ENCODE measurements around the gene TMEM208. TPM values are rescaled to one million over a fixed set of nuclear protein-coding genes. Genes with fewer than 3 reads are reported as not detected.

Gene TMEM208
- total RNA-seq, 1 experiment from 2014 or later: 53.5 TPM

DNA sequence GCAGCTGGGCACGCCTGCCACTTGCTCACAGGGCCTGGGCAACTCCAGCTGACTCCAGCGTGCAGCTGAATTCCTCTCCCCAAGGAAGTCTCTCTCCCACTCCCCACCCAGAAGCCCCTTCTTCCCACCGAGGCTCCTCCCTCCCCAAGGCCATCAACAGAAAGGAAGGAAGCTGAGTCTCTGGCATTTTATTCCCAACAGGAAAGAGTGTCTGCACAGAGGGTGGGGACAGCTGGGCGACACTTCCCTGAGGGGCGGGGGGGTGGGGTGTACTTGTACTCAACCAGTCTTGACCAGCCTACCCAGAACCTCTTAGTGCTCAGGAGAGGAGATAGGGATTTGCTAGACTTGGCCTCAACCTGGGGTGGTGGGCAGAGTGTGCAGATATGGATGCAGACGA lies 36.9 kb upstream of the TMEM208 start, which contains the start of gene EXOC3L1:
TSS of gene EXOC3L1 (minus strand) at position 96 of the 400 bp plus-strand sequence. CDS start 460 bp downstream, outside the sequence.
- Mint-ChIP-seq H3K27me3 (ENCODE audit: unreplicated experiment) (peaks cover 8% of the 10 kb centered on the region), H3K9me3 (ENCODE audit: low read depth, unreplicated experiment) (no peaks in the 10 kb centered on the region), H3K4me3 (ENCODE audit: low read depth, unreplicated experiment) (no peak within 1 kb of the TSS), H3K36me3 (ENCODE audit: insufficient read depth, unreplicated experiment) (peaks cover 38% of the 10 kb centered on the region), H3K27ac (ENCODE audit: unreplicated experiment) (no peak within 1 kb of the TSS), H3K4me1 (ENCODE audit: low read depth, unreplicated experiment) (peaks cover 29% of the 10 kb centered on the region)
- TF ChIP-seq, protein P1, sequence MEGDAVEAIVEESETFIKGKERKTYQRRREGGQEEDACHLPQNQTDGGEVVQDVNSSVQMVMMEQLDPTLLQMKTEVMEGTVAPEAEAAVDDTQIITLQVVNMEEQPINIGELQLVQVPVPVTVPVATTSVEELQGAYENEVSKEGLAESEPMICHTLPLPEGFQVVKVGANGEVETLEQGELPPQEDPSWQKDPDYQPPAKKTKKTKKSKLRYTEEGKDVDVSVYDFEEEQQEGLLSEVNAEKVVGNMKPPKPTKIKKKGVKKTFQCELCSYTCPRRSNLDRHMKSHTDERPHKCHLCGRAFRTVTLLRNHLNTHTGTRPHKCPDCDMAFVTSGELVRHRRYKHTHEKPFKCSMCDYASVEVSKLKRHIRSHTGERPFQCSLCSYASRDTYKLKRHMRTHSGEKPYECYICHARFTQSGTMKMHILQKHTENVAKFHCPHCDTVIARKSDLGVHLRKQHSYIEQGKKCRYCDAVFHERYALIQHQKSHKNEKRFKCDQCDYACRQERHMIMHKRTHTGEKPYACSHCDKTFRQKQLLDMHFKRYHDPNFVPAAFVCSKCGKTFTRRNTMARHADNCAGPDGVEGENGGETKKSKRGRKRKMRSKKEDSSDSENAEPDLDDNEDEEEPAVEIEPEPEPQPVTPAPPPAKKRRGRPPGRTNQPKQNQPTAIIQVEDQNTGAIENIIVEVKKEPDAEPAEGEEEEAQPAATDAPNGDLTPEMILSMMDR (IDR thresholded peaks at IDR 0.05; ENCODE audit: unreplicated experiment): no peak
- CTCF ChIA-PET: no interaction called here
- BruUV-seq (replicated peaks): no TSS peak
- intact Hi-C loops (cut with micrococcal nuclease; ENCODE audit: unreplicated experiment): no loop called here
- DNase-seq: no peak

DNA sequence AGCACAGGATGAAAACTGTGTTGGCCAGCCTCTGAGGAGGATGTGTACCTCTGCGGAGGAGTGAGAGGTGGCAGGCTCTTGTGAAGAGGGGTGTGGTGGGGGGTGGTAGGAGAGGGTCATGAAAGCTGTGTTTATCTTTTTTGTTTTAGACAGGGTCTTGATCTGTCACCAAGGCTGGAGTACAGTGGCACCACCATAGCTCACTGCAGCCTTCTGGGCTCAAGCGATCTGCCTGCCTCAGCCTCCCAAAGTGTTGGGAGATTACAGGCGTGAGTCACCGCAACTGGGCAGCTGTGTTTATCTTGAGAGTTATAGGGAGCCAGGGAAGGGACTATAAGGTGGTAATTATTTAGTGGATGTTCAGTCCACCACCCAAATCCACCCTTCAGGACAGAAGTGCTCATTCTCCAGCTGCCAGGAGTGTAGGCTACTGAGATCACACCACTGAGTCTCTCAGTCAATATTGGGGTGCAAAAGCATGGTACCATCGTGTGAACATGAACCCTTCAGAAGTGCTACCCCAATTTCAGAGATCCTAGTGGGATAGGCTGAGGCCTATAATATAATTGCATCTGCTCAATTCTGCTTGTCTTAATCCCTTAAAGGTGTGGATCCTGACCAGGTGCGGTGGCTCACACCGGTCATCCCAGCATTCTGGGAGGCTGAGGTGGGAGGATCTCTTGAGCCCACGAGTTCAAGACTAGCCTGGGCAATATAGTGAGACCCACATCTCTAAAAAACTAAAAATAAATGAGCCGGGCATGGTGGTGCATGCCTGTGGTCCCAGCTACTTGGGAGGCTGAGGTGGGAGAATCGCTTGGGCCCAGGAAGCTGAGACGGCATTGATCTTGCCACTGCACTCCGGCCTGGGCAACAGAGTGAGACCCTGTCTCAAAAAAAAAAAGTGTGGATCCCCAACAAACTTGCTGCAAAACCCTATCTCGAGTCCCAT lies 36.2 kb upstream of the TMEM208 start:
- H3K4me1 Mint-ChIP-seq (ENCODE audit: low read depth, unreplicated experiment): peaks cover 23% of the 10 kb centered on the region
- peak overlapping the region; percentile 82 for H3K27ac Mint-ChIP-seq (ENCODE audit: unreplicated experiment)
- peaks cover 45% of the 10 kb centered on the region for H3K36me3 Mint-ChIP-seq (ENCODE audit: insufficient read depth, unreplicated experiment)
- BruUV-seq (replicated peaks): no TSS peak
- no peak for DNase-seq
- no peaks in the 10 kb centered on the region for H3K9me3 Mint-ChIP-seq (ENCODE audit: low read depth, unreplicated experiment)
- TF ChIP-seq, protein P1 (IDR thresholded peaks at IDR 0.05; ENCODE audit: unreplicated experiment): no peak
- peak overlapping the region; percentile 87 for H3K4me3 Mint-ChIP-seq (ENCODE audit: low read depth, unreplicated experiment)
- intact Hi-C loops (cut with micrococcal nuclease; ENCODE audit: unreplicated experiment): no loop called here
- CTCF ChIA-PET: no interaction called here
- H3K27me3 Mint-ChIP-seq (ENCODE audit: unreplicated experiment): peaks cover under 1% of the 10 kb centered on the region

DNA sequence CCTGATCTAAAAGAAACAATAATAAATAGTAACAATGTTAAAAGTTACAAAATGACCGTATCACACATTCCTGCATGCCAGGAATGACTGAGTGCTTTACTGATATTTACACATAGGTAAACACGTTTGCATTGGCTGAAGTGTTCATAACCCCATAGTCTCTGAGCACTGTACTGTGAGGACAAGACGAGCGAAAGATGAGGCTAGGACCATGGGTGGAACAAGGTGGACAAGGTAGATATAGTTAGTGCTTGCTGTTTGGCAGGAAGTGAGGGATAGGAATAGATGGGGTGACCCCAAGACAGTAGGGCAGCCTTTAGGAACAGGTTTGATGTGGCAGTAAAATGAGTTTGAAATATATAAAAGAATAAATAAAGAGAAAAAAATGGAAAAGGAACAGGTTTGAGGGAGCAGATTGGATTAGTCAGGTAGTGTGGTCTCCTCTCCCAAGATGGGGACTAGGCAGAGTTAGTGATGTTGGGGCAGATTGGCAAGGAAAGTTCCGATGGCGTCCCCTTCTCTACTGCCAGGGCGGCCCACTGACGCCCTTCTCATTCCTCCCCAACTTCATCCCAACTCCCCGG lies 35.4 kb upstream of the TMEM208 start:
- BruUV-seq (replicated peaks): no TSS peak
- Mint-ChIP-seq H3K27me3 (ENCODE audit: unreplicated experiment) (no peaks in the 10 kb centered on the region), H3K4me3 (ENCODE audit: low read depth, unreplicated experiment) (peak overlapping the region; percentile 87), H3K36me3 (ENCODE audit: insufficient read depth, unreplicated experiment) (peaks cover 53% of the 10 kb centered on the region), H3K9me3 (ENCODE audit: low read depth, unreplicated experiment) (no peaks in the 10 kb centered on the region), H3K4me1 (ENCODE audit: low read depth, unreplicated experiment) (peaks cover 30% of the 10 kb centered on the region), H3K27ac (ENCODE audit: unreplicated experiment) (peak overlapping the region; percentile 82)
- CTCF ChIA-PET: interaction anchor here (0.7 kb wide), 1 partner anchor 55 kb away, joined by 7 read pairs; no protein-coding TSS in a partner anchor
- TF ChIP-seq, protein P1 (IDR thresholded peaks at IDR 0.05; ENCODE audit: unreplicated experiment): no peak
- intact Hi-C loops (cut with micrococcal nuclease; ENCODE audit: unreplicated experiment): no loop called here
- no peak for DNase-seq

DNA sequence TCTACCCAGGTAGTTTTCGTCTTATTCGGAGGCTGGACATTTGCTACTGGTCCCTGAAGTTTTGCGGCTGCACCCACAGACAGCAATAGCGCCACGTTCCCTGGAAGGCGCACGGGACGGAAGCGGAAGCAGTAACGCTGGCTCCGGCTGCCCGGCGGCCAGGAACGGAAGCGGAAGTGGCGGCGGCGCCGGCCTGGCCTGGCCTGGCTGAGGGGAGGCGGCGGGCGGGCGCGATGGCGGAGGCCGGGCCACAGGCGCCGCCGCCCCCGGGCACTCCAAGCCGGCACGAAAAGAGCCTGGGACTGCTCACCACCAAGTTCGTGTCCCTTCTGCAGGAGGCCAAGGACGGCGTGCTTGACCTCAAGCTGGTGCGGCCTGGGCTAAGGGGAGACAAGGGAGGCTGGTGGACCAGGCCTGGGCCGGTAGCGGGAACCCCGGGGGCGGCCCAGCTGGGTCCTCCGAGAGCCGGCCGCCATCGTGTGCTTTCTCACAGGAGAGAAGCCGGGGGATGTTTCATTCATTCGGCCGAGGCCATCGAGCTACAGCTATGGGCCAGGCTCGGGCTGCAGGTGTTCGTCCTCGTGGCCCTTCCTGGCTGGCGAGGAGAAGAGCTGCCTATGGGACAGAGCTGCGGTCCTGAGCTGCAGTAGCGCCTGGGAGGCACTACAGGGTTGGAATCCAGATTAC lies 34.8 kb upstream of the TMEM208 start, which contains the start of gene E2F4:
TSS of gene E2F4 (plus strand) at position 161 of the 687 bp plus-strand sequence. CDS start at position 234, 73 bp downstream.
- no peaks in the 10 kb centered on the region for H3K27me3 Mint-ChIP-seq (ENCODE audit: unreplicated experiment)
- H3K4me3 Mint-ChIP-seq (ENCODE audit: low read depth, unreplicated experiment): peak within 1 kb of the TSS; percentile 87
- peaks cover 59% of the 10 kb centered on the region for H3K36me3 Mint-ChIP-seq (ENCODE audit: insufficient read depth, unreplicated experiment)
- TF ChIP-seq, protein P1 (IDR thresholded peaks at IDR 0.05; ENCODE audit: unreplicated experiment): no peak
- H3K9me3 Mint-ChIP-seq (ENCODE audit: low read depth, unreplicated experiment): no peaks in the 10 kb centered on the region
- peaks cover 37% of the 10 kb centered on the region for H3K4me1 Mint-ChIP-seq (ENCODE audit: low read depth, unreplicated experiment)
- peak; percentile 95 for DNase-seq
- peak within 1 kb of the TSS; percentile 82 for H3K27ac Mint-ChIP-seq (ENCODE audit: unreplicated experiment)
- TSS peak; percentile 50 for BruUV-seq (replicated peaks)
- CTCF ChIA-PET: interaction anchor here (0.6 to 0.7 kb wide), 3 partner anchors 14 to 238 kb away, joined by 3 to 7 read pairs (median 7); no protein-coding TSS in a partner anchor
- intact Hi-C loops (cut with micrococcal nuclease; ENCODE audit: unreplicated experiment): no loop called here
